NB4 (cell line): Measurements from ENCODE around the gene THADA.

Experiments used
- CTCF ChIP-seq: IDR thresholded peaks from one replicate; pipeline ENCODE4 v1.5.1; 2012; ENCODE audit warnings: low read depth, low read length
- POLR2A ChIP-seq: IDR thresholded peaks from 2 replicates; pipeline ENCODE4 v1.6.1; 2011; ENCODE audit warnings: mild to moderate bottlenecking; ENCODE audit not compliant: insufficient read length; ENCODE audit errors: extremely low read depth

DNA sequence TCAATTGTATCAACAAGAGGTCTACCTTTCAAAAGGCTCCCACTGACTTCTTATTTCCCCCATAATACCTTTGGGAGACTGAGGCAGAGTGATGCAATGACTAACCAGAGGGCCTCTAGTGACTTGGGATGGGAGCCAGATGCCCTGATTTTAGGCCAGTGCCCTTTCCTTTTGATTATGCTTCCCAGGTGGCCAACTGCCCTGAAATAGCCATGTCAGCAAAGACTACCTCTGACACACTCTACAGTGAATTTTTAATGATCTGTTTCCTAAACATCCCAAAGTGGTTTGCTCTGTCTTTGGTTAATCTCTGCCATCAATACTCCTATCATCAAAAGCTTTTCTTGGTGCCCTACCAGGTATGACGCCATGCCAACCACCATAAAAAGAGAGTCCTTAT lies 303.5 kb downstream of the THADA start:
- no peak for TF ChIP-seq CTCF
- no peak for TF ChIP-seq POLR2A
